GM18867 (cell line): ENCODE measurements around the gene EGLN3.
"Not testable (repeated sequence)": the region's sequence is repeated elsewhere in the genome, so short reads cannot be mapped to it uniquely, and the experiment has no call there.

Experiments used
- ATAC-seq: cut with Tn5 transposase; IDR thresholded peaks from one replicate; pipeline ENCODE4 v1.9.1; 2021; ENCODE audit warnings: mild to moderate bottlenecking, moderate library complexity; ENCODE audit not compliant: unreplicated experiment

EGLN3 gene

GRCh38 chr14:33962466-33962865 is 11.6 kb upstream of the EGLN3 start:
- ATAC-seq = not testable (repeated sequence)

GRCh38 chr14:33962016-33962415 is 11.1 kb upstream of the EGLN3 start:
- ATAC-seq = no peak

GRCh38 chr14:33959692-33960151 is 8.8 kb upstream of the EGLN3 start:
- no peak for ATAC-seq

- no peak for ATAC-seq
Measured at GRCh38 chr14:33958605-33959226, 7.8 kb upstream of the EGLN3 start.

GRCh38 chr14:33957993-33958392 is 7.1 kb upstream of the EGLN3 start:
- ATAC-seq = no peak

- no peak for ATAC-seq
Measured at GRCh38 chr14:33957299-33957698, 6.4 kb upstream of the EGLN3 start.

GRCh38 chr14:33956640-33957039 is 5.8 kb upstream of the EGLN3 start:
- ATAC-seq = peak; percentile 70

GRCh38 chr14:33954016-33954598 is 3.2 kb upstream of the EGLN3 start:
- no peak for ATAC-seq

- ATAC-seq = no peak
Measured at GRCh38 chr14:33952541-33952940, 1.7 kb upstream of the EGLN3 start.

GRCh38 chr14:33951183-33951840 is 438 bp upstream of the EGLN3 start:
- no peak for ATAC-seq

- ATAC-seq = no peak
Measured at GRCh38 chr14:33949411-33949893, 1.4 kb downstream of the EGLN3 start.

- no peak for ATAC-seq
Measured at GRCh38 chr14:33948869-33949408, 1.9 kb downstream of the EGLN3 start.

- no peak for ATAC-seq
Measured at GRCh38 chr14:33948145-33948868, 2.6 kb downstream of the EGLN3 start.

- ATAC-seq = no peak
Measured at GRCh38 chr14:33946679-33947476, 4.0 kb downstream of the EGLN3 start.

- ATAC-seq = no peak
Measured at GRCh38 chr14:33945210-33946088, 5.4 kb downstream of the EGLN3 start.

- no peak for ATAC-seq
Measured at GRCh38 chr14:33943096-33943883, 7.6 kb downstream of the EGLN3 start.

- ATAC-seq = no peak
Measured at GRCh38 chr14:33941718-33942117, 9.2 kb downstream of the EGLN3 start.

- ATAC-seq = no peak
Measured at GRCh38 chr14:33940561-33941011, 10.3 kb downstream of the EGLN3 start.
